GM18861 (cell line): ENCODE results near the gene SLC25A25.

ENCODE experiments used
- ATAC-seq: cut with Tn5 transposase; IDR thresholded peaks from one replicate; pipeline ENCODE4 v1.9.1; 2021; ENCODE audit not compliant: unreplicated experiment

SLC25A25 gene

DNA sequence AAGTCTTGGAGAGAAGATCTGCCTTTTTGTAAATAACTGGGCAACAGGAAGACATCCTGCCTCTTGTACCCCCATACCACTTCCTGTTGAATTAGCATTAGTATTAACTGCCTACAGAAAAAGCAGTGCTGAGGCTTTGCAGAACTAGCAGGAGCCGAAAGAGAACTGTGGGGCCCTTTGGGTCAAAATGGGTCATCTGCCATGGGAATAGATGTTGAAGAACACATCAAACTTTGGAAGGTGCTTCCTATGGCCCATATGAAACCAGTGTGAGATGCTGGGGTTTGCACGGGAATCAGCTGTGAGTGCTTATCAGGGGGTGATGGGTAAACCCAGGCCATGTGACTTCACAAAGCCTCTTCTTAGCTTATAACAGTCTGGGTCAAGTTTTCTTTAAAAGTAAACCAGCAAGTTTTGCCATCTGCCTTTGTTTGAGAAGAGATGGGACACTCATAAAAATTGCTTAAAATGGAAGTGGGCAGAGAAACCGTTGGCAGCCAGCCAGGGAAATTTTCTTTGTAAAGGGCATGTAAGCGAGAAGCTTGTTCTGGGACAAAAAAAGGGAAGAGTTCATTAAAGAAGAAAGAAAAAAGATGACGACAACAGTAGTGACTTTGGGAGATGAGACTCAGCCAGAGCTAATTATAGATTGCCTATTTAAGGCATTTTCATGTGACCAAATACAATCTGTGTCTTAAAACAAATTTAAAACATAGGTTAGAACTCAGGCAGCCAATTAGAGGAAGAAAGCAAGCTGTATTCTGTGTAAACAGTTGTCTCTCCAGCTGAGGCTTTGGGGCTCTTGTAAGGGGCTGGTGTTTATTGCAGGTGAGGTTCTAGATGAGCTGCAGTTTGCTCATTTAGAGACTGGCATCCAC is 4.4 kb downstream of the SLC25A25 start:
- ATAC-seq: no peak

DNA sequence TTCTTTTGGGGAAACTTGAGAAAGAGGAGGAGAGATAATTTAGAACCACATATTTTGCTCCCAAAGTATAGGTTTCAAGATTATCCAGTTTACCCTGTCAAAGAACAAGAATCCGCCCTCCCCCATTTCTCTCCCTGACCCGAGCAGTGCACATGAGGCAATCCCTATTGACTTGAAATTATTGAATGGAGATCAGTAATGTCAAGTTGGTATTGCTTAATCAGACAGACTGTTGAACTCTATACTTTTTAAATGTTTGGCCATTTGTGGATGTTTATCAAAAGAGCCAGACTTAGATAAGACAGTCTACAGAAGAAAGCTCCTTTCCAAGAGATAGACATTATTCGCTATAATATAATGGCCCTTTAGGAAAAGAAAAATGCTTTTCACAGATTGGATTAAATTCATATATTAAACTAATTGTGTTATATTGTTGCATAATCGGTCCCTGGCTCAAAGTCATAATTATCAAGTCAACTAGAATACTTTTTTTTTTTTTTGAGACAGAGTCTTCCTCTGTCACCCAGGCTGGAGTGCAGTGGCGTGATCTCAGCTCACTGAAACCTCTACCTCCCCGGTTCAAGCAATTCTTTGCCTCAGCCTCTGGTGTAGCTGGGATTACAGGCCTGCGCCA is 5.3 kb downstream of the SLC25A25 start:
- no peak for ATAC-seq

DNA sequence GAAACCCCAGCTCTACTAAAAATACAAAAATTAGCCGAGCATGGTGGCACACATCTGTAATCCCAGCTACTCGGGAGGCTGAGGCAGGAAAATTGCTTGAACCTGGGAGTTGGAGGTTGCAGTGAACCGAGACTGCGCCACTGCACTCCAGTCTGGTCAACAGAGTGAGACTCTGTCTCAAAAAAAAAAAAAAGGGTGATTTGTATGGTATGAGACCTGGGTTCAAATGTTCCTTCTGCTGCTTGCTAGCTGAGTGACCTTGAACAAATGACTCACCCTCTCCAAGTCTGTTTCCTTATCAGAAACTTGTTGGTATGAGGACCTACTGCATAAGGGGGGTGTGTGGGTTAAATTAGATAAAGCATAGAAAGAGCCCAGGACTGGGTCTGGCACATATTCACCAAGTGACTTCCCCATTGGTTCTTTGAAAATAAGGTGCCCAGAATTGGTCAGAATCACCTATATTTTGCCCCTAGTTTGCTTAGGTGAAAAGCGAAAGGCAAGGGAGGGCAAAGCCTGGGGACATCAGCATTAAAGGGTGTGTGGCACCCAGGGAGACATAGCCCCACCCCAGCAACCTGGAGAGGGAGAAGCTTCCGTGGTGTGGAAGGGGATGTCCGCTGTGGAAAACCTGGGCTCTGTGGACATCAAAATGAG is 9.9 kb downstream of the SLC25A25 start:
- ATAC-seq: no peak

DNA sequence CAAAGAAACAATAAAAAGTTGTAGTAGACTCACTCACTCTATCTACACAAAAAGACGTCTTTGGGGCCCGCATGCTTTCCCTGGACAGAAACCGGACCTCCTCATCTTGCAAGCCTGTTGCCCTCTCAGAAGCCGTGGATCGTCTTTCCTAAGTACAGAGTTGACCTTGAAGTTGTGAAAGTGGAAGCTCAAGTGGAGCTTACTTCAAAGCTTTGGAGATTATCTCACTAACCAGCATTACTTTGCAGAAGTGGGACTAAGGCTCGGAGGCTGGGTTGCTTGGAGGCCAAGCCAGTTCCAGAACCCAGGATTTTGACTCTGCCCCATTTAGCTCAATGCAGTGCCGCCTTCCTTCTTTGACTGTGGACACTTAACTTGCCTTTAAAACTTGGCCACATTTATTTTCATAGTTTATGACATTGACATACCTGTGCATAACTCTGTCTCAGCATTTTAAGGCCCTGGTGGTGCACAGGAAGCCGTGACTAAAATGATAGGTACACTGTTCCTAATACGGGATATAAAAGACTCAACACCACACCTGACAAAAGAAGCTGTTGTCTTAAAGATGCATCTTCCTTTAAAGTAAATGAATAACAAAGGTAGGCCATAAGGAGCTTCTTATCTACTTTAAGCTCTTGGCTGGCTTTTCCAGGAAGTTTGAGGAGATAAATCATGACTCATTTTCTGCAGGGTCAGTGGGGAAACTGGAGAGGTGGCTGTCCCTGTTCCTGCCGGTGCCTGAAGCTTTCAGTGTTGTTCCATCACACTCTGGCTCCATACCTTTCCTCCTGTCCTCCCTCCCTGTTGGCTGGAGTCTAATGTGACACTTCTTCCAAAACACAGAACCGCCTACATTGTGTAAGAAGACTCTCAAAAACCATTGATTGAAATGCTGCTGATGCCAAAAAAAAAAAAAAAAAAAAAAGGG is 10.7 kb downstream of the SLC25A25 start:
- ATAC-seq: no peak

DNA sequence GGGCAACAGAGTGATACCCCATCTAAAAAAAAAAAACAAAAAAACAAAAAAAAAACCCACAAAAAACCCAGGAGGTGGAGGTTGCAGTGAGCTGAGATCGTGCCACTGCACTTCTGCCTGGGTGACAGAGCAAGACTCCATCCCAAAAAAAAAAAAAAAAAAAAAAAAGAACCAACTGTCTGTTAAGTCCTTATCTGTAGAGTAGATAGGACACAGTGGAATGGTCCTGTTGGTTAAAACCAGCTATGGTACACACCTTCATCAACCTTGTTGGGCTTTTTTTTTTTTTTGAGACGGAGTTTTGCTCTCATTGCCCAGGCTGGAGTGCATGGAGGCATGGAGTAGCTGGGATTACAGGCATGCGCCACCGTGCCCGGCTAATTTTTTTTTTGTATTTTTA is 12.2 kb downstream of the SLC25A25 start:
- ATAC-seq: no peak

DNA sequence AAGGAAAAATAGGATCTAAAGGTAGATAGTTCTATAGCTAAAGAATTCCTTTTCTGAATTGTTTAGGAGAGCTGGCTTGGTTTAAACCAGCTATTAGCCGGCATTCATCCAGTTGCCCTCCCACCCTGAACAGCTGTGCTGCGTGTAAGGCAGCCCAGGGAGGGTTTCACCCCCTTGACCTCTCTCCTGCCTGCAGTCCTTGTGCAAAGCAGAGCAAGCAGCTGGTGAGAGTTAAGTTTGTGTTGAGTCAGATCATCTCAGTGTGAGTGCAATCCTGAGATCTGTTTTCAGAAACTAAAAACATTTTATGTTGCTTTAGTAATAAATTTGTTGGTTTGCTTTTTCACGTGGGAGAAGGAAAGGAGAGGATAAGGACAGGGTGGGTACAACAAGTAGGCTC is 13.0 kb downstream of the SLC25A25 start:
- ATAC-seq: no peak

DNA sequence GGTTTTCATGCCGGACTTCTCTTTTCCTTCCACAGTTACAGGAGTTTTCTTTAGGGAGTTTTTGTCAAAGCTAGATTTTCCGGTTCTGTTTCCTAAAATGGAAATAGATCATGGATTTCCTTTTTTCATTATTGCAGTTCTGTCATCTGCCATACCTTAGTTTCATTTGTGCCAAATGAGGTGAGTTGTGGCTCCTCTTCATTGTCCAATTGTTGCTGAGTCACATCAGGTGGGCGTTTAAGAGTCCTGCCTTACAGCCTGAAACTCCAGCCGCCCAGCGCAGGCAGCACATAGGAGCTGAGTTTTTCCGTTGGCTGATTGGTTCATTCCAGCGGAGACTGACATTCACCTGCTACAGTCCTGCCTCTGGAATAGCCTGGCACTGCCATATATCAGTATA is 14.1 kb downstream of the SLC25A25 start:
- no peak for ATAC-seq

DNA sequence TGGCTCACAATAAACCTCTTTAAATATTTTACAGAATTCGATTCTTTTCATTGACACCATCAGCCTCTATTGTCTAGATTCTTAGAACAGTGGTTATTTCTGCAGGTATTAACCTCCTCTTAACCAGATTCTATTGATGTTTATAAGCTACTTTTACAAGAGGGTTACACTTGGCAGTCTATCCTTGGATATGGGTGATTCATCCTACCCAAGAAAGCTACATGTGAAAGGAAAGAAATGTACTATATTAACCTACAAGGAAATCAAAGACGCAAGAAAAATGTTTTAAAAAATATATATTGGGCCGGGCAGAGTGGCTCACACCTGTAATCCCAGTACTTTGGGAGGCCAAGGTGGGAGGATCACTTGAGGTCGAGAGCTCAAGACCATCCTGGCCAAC is 16.7 kb downstream of the SLC25A25 start:
- no peak for ATAC-seq

DNA sequence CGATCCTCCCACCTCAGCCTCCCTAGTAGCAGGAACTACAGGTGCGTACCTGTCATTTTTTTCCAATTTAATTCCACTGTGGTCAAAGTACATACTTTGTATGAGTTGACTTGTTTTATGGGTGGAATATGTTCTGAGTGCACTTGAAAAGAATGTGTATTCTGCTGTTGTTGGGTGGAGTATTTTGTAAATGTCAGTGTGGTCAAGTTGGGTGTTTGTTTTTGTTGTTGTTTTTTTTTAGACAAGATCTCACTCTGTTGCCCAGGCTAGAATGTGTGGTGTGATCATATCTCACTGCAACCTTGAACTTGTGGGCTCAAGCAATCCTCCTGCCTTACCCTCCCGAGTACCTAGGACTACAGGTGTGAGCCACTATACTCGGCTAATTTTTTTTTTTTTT is 17.9 kb downstream of the SLC25A25 start:
- ATAC-seq: no peak

DNA sequence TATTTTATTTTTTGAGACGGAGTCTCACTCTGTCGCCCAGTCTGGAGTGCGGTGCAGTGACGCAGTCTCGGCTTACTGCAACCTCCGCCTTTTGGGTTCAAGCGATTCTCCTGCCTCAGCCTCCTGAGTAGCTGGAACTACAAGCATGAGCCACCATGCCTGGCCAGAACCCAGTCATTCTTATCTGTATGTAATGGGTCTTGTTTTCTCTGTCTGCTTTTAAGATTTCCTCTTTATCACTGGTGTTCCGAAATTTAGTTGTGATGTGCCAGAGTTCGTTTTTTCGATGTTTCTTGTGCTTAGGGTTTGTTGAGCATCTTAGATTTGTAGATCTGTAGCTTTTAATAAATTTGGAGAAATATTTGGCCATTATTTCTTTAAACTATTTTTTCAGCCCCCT is 19.2 kb downstream of the SLC25A25 start:
- no peak for ATAC-seq

DNA sequence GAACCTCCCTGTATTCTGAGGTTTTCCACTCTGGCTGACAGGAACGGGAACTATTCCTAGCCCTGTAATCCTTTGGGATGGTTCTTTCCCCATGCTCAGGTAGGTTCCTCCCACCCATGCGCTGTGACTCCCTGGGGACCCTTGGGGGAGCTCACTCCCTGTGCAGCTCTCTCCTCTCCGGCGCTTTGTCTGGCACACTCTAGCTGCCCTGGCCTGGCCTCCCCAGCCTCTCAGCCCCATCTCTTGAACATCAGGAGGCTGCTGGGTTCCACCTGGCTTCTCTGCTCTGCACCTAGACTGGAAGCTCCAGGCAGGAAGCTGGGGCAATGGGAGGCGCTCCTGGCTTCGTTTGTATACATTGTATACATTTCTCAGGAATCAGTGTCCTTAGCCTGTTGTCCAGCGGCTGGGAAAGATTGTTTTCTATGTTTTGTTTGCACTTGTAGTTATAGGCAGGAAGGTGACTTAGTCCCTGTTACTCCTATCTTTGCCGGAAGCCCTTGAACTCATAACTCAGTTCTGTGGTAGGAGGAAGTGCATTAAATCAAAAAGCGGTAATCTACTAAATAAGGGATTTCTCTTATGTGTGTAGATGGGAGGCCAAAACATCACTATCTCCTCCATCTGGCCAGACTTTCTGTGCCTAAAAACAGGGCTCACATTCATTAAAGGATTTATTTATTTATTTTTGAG is 20.4 kb downstream of the SLC25A25 start:
- no peak for ATAC-seq

DNA sequence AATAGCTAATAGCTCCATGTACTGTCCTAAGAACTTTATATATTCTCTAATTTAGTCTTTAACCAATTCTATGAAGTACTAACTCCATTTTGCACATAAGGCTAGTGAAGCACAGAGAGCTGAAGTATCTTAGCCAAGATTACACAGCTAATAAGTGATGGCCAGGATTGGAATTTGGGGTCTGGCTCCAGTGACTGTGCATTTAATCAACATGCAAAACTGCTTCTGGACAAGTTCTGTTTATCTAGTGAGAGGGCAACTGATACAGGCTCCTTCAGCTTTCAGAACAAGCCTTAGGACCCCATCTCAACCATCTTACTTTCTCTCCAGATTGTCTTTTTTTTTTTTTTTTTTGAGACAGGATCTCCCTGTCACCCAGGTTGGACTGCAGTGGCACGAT is 21.3 kb downstream of the SLC25A25 start:
- ATAC-seq: no peak

DNA sequence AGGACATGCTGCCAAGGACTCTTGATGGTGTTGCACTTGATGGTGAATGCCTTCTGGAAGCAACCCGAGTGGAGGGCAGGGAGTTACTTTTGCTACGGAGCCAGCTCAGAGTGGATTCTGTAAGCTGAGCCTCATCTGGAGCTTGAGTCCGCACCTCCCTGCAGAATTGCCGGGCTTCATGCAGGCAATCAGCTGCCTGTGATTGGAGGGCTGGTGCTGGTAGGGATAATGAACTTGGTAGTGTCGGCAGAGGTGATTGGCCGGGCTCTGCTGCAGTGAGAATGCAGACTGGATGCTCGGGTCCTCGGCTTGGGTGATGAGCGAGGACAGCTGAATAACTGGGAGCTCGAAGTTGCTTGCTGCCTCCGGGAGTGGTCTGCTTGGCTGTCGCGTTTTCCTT is 23.1 kb downstream of the SLC25A25 start:
- no peak for ATAC-seq

DNA sequence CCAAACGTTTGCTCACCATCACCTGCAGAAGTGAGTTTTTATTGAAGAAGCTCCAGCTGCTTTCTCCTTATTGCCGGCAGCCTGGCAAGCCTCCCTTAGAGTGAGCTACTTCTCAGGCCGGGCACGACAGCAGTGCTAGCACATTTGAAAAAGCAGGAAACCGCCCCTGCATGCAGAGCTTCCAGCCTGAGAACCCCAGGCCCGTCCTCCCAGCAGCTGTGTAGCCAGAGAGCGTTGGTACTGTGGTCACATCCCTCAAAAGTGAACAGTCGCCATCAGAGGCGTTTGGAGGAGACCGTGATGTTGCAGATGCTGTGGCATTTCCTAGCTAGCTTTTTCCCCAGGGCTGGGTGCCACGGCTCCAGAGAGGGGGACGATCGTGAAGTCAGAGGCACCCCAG is 23.5 kb downstream of the SLC25A25 start:
- no peak for ATAC-seq

DNA sequence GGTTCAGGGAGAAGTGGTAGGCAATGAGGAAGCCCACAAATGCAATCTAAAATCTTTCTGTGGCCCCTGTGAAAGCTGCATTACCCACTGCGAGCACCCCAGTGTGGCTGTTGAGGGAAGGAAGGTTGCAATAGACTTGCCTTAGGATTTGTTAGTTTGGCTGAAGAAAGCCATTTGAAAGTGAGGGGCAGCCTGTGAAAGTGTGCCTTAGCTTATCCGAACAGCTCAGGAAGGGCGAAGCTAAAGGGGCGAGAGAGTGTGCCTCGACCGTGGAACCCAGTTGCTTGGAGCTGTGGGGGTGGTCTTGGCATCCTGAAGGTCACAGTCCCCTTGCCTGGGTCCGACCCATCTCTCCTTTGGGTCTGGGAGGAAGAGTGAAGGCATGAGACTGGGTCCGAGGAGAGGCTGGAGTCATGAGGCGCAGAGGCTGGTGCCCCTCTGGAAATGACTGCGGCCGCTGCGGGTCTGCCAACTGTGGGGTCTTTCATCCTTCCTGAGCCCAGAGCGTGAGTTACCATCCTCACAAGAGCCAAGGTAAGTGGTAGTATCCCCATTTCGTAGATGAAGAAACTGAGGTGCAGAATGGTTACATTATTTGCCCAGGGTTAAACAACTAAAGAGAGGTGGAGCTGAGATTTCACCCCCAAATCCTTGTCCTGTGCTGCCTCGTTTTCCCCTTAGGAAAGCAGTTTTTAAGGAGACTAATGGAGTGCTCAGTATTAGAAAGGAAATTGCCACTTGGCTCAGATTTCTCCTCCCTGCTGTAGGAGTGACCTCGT is 24.4 kb downstream of the SLC25A25 start:
- ATAC-seq: no peak

DNA sequence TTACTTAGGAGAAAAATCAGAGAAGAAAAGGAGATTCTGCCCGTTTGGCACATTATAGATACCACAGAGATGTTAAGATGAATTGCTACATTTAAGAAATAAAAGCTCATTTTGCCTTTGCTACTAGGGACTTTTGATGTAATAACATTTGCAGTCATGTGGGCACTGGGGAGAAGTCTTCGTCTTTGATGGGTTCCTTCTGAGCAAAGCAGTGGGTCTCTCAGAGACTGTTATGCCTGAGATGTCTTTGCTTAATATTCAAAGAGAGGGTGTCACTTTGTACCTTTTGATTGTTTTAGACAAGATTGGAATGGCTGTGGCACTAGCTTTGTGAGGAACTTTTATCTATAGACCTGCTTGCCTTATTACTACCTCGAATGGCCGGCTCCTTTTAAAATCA is 25.0 kb downstream of the SLC25A25 start:
- no peak for ATAC-seq

DNA sequence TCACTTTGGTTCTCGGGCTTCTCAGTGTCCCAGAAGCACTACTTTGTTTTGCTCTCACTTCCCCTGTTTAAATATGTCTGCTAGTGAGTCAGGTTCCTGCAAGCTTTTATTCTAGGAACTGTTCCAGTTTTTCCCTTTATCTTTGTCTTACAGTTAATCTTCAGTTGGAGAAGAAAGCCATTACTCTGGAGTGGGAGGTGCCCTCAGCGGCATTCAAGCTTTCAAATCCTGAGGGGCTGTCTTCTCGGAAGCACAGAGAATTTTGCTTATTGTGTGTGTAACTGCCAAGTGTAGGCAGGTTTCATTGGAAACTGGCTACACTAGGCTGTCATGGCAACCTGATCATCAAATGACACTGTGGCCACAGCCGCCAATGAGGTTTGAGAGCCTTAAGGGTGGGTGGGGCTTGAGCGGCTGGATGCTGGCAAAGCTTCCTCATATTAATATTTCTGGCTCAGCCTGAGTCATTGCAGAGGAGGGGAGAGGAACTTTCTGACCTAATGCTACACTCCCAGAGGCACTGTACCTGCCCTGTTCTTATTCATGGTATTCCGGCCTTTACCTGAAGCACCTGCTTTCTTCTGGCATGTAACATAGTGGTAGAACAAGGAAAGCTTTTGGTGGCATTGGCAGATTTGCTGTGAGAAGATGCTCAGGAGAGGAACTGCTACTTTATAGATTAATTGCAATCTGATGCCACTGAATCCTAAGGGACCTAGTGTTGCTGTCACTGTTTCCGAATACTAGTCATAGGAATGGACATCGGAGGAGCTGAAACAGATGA is 26.3 kb downstream of the SLC25A25 start:
- ATAC-seq: peak; percentile 87

DNA sequence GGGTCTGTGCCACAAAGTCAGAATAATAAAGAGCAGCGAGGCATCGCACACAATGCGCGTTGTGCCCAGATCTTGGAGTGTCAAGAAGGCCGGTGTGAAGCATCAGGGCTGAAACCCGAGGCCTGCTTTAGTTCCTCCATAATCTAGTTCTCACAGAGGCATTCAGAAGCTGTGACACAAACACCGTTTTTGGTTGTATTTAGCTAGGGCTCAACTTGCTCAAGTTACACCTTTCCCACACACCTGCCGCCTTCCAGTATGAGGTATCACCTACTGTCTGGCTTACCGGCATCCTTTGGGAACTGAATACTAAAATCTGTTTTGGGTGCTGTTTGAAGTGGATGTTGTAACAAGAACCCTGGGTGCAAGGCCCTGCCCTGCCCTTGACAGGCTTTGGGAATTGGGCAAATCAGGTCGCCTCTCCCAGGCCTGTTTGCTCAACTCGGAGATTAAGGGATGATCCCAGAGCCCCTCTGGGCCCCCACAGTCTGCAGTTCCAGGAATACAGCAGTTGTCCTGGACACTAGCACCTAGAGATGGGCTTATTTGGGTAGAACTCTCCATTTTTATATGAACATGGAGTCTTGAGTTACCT is 27.0 kb downstream of the SLC25A25 start:
- no peak for ATAC-seq
